ENCODE data around the gene ARL2BP.

ARL2BP gene

GRCh38 chr16:57284952-57285363 lies 39.9 kb downstream of the ARL2BP start:
- DNase-seq: no peak

- no peak for DNase-seq
Observed at GRCh38 chr16:57285379-57285778, 40.3 kb downstream of the ARL2BP start.

- no peak for DNase-seq
Observed at GRCh38 chr16:57289391-57290257, 44.6 kb downstream of the ARL2BP start.

GRCh38 chr16:57297856-57298255 lies 52.8 kb downstream of the ARL2BP start:
- DNase-seq: peak; percentile 32

- DNase-seq: peak; percentile 85
Observed at GRCh38 chr16:57299009-57299718, 54.1 kb downstream of the ARL2BP start.

- peak; percentile 97 for DNase-seq
Observed at GRCh38 chr16:57299719-57300386, 54.8 kb downstream of the ARL2BP start.

GRCh38 chr16:57300387-57301125 lies 55.5 kb downstream of the ARL2BP start:
- DNase-seq: peak; percentile 100

- DNase-seq: no peak
Observed at GRCh38 chr16:57301126-57301817, 56.2 kb downstream of the ARL2BP start.
